NCI-H2171 (cell line): Measurements from ENCODE around the gene ARMH4.

Experiments
- DNase-seq: peaks from one replicate; lab custom pipeline; 2025; lab: John Stamatoyannopoulos, UW

The ARMH4 gene

DNA sequence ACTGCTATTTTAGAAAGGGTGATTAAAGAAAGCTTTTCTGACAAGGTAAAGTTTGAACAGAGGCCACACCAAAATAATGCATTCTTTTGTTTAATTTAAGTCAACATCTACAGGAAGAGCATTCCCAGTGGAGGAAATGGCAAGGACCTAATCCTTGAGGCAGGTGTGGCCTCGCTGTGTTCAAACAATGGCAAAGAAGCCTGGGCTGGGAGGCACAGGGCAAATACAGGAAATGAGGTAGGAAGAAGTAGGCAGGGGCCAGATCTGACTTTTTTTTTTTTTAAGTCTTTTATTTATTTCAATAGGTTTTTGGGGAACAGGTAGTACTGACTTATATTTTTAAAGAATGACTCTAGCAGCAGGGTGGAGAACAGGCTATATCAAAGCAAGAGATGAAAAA, 53.5 kb downstream of the ARMH4 start:
- DNase-seq: no peak

- DNase-seq: no peak
These were observed 55.3 kb downstream of the ARMH4 start for GRCh38 chr14:58096731-58097130.

DNA sequence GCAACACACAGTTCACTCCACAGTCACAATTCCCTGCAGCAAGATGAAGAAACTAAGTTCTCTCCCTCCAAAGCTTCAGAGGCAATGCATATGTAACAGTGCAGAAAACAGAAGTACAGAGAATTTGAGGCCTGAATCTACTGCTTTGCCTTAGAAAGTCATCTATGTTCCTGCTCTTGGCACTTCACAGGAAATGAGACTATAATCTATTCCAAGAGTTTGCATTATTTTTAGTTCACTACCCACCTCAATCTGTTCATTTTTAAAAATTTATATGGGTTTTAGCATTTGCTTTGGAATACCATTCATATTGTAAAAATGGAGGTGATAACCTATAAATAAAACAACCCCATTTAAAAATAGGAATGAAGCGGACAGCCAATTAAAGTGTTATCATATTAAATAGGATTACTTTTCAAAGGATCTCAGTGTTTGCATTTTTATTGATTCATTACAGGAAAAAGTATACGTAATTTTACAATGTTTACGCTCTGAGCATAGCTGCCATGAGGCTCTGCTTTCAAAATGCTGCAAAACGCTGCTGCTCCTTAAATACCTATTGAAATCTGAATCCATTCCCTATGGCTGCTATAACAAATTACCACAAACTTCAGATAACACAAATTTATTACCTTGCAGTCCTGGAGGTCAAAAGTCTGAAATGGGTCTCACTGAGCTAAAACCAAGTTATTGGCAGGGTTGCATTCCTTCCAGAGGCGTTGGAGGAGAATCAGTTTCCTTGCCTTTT, 60.0 kb downstream of the ARMH4 start:
- DNase-seq: no peak

DNA sequence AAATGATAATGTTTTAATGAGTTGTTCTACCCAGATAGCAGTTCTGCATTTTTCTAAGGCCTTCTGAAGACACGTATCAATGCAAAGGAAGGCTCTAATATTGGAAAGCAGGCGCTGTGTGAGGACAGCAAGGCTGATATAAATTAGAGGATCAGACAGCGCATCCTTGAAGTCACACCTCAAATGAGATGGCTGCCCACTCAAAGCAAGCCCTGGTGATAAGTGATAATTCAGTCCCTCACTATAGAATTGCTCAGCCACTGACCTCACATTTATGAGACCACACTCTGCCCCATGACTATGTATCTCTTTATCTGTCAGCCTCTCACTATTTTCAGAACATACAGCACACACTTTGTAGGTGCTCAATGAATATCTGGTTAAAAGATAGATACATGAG, 62.4 kb downstream of the ARMH4 start:
- DNase-seq: no peak

GRCh38 chr14:58088961-58089360, 63.1 kb downstream of the ARMH4 start:
- DNase-seq: no peak

- no peak for DNase-seq
These were observed 66.1 kb downstream of the ARMH4 start for GRCh38 chr14:58085877-58086276.

- DNase-seq: no peak
These were observed 69.4 kb downstream of the ARMH4 start for GRCh38 chr14:58082491-58083098.

DNA sequence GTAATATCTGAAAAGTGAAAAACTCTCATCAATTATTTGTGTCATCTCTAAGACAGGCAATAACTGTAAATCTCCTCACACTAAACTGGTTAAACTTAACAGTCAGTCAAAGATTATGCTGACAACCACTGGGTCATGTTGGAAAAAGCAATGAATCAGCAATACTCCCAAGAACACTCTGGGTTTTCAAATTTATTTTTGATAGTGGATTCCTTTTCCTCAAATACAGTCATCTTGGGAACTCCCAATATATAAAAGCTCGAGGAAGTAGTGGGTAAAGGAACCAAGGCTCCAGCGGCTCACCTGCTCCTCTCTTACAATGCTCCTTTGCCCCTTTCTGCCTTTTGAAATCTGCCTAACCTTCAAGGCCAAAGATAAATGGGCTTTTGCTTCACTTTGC, 70.0 kb downstream of the ARMH4 start:
- no peak for DNase-seq

- no peak for DNase-seq
These were observed 73.5 kb downstream of the ARMH4 start for GRCh38 chr14:58078471-58078870.

GRCh38 chr14:58078068-58078467, 73.9 kb downstream of the ARMH4 start:
- DNase-seq: no peak

- no peak for DNase-seq
These were observed 74.4 kb downstream of the ARMH4 start for GRCh38 chr14:58077621-58078020.

GRCh38 chr14:58073516-58073915, 78.5 kb downstream of the ARMH4 start:
- no peak for DNase-seq

DNA sequence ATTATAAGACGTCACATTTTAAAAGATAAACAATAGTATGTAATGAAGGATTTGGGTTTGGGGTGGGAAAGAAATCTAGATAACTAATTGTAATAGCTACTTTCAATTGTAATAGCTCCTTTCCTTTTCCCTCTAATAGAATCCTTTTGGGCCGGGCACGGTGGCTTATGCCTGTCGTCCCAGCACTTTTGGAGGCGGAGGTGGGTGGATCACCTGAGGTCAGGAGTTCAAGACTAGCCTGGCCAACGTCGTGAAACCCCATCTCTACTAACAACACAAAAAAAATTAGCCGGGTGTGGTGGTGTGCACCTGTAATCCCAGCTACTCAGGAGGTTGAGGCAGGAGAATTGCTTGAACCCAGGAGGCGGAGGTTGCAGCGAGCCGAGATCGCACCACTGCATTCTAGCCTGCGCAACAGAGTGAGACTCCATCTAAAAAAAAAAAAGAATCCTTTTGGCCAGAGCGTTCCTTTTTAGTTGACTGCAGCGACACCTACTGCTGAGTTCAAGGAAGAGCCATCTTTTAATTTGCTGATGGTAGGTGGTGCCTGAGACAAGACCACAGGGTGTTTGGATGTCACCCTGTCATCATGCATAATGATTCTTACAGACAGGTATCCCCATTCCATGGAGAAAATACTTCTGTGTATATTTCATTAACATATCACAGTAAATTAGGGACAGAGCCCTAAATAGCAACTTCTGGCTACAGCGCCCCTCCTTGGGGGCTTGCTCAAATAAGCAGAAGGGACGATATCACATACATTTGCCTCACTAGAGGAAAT, 79.5 kb downstream of the ARMH4 start:
- DNase-seq: peak; percentile 68

- DNase-seq: no peak
These were observed 80.7 kb downstream of the ARMH4 start for GRCh38 chr14:58071341-58071740.

DNA sequence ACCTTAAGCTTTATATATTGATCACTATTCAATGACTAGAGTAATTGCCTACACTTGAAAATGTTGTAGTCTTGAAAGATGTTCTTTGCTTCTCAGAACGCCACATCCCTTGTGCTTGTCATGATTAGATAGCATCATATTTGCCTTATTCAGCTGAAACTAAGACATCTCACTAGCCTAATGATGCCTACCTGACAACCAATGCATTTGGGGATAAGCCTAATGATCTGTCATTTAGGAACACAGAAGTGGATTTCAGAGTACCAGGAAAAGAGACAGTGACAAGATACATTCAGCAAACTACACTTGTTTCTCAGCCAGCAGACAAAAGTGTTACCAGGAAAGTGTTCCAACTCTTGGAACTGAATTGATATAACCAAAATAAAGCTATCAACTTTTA, 83.7 kb downstream of the ARMH4 start:
- DNase-seq: no peak

GRCh38 chr14:58066115-58066514, 85.9 kb downstream of the ARMH4 start:
- no peak for DNase-seq

- DNase-seq: no peak
These were observed 90.4 kb downstream of the ARMH4 start for GRCh38 chr14:58061581-58061980.

GRCh38 chr14:58060898-58061297, 91.1 kb downstream of the ARMH4 start:
- DNase-seq: no peak

- DNase-seq: no peak
These were observed 91.9 kb downstream of the ARMH4 start for GRCh38 chr14:58060077-58060476.

- DNase-seq: no peak
These were observed 92.9 kb downstream of the ARMH4 start for GRCh38 chr14:58059126-58059525.

DNA sequence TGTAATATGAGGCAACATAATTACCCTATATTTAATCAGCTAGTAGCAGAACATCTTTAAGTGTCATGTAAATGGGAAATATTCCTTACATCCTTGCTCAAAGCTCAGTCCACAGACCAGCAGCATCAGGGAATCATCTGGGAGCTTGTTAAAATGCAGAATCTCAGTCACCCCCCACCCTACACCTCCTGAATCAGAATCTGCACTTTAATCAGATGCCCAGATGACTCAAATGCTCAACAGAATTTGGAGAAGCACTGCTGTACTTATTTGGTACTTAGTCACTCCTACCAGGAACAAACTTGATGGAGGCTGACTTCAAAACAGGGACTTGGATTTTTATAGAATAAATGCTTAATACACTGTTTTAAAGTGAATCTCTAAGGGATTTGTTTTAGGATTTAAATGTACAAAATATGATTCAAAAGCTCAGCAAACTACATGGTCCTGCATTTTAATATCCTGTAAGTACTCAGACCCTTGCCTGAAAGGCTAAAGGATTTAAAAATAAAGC, 96.5 kb downstream of the ARMH4 start:
- DNase-seq: no peak

DNA sequence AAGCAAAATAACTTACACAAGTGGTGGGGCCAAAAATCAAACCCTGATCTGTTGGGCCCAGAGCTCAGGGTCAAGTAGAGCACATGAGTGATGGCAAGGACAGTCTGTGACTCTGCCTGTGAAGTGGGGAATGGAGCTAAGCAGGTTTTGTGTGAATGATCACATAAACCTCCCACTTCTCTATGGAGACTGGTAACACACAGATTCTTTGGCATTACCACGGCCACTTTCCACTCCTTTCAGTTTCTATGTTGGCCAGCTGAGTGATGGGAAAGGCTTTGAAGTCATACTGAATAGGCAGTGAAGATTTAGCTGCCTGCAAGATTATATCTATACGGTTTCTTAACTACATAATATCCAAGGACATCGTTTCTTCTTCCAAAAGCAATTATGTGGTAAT, 97.9 kb downstream of the ARMH4 start:
- no peak for DNase-seq

DNA sequence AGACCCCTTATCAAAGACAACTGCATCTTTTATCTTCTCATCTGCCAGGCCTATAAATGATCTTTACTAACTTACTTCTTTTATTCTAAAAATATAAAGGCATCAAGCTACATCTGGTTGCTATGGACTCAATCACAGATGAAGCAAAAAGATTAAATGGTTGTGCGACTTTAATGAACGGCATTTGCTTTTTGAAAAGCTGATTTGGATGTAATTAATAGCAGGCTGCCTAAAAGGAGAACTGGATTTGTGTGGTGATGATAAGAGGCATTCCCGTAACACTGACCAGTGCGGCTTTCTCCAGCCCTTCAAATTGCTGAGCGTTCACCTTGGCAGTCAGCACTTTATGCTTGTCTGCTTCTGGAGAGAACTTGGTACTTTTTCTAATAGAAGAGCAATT, 103.8 kb downstream of the ARMH4 start:
- no peak for DNase-seq
